Kidney (tissue), 14 donors: ENCODE results near the gene PYGB. TPM values are rescaled to one million over a fixed set of nuclear protein-coding genes. Genes with fewer than 3 reads are reported as not detected.
A peak's percentile ranks its signal among the peaks of the same experiment; 100 is the strongest.

Source experiments
- DNase-seq, 5 donors: peaks; one replicate each; pipeline ENCODE4 v3.0.0-alpha.2; 2013 to 2020
- FAIRE-seq: peaks from 2 replicates; lab custom pipeline; 2012; peaks lifted over from hg19 to GRCh38; lab: Jason Lieb, UNC
- H3K27ac ChIP-seq, 2 donors: one replicate each; pipeline ENCODE4 v1.7.0; 2013; ENCODE audit warnings: low read depth in 2 of 2, low read length in 2 of 2, inconsistent platforms in 1 of 2
- H3K27me3 ChIP-seq: one replicate; pipeline ENCODE4 v1.7.1; 2013; ENCODE audit warnings: low read length, inconsistent platforms; ENCODE audit not compliant: control insufficient read depth, insufficient read depth
- H3K36me3 ChIP-seq, 3 donors: one replicate each; pipeline versions ENCODE4 v1.7.0 to v1.7.1; 2013; ENCODE audit warnings: low read length in 3 of 3, control low read depth in 1 of 3, inconsistent platforms in 1 of 3; ENCODE audit not compliant: insufficient read depth in 3 of 3, control insufficient read depth in 2 of 3
- H3K4me1 ChIP-seq, 3 donors: one replicate each; pipeline versions ENCODE4 v1.7.0 to v1.7.1; 2013; ENCODE audit warnings: low read length in 3 of 3, inconsistent platforms in 1 of 3, low read depth in 1 of 3; ENCODE audit not compliant: control insufficient read depth in 2 of 3, insufficient read depth in 2 of 3
- H3K4me3 ChIP-seq, 3 donors: one replicate each; pipeline versions ENCODE4 v1.7.0 to v1.8.1; 2013; ENCODE audit warnings: low read length in 3 of 3, control low read depth in 1 of 3, inconsistent platforms in 1 of 3
- H3K9ac ChIP-seq, 3 donors: one replicate each; pipeline versions ENCODE4 v1.7.0 to v1.7.1; 2013; ENCODE audit warnings: low read length in 3 of 3, control low read depth in 1 of 3, inconsistent platforms in 1 of 3
- H3K9me3 ChIP-seq, 3 donors: one replicate each; pipeline versions ENCODE4 v1.7.0 to v1.7.1; 2013; ENCODE audit warnings: low read length in 3 of 3, control low read depth in 1 of 3, inconsistent platforms in 1 of 3; ENCODE audit not compliant: control insufficient read depth in 2 of 3, insufficient read depth in 1 of 3
- CTCF ChIP-seq: IDR thresholded peaks from 3 replicates; pipeline ENCODE4 v1.5.1; 2012; ENCODE audit warnings: mild to moderate bottlenecking, moderate library complexity, borderline replicate concordance; ENCODE audit not compliant: insufficient read depth; ENCODE audit errors: extremely low read depth
- intact Hi-C: fragments of 100-400 bp; cut with DNase I; formaldehyde crosslinking; loops from one replicate; pipeline ENCODE4 v1.11.1; 2022
- polyA plus RNA-seq: library from polyadenylated mRNA; stranded (reverse); fragments of 350-450 nt; fragmentation: Illumina TruSeq; extraction: RNeasy Lipid Tissue Mini Kit (QIAGEN cat#74804); gene quantifications from one replicate; pipeline ENCODE4 v1.2.3, GENCODE V29; 2014; ENCODE audit warnings: low read depth, low replicate concordance; ENCODE audit not compliant: insufficient read depth
- total RNA-seq: library from RNA; stranded (reverse); fragmentation: NEBNext Ultra II Directional; extraction: Animal tissue kit (Norgen Biotek cat#: 25700); gene quantifications from one replicate; pipeline ENCODE4 v1.2.1, GENCODE V29; 2021
- donor health status: control.
- donor health status: control.
- donor health status: control.
- donor health status: control.
- donor health status: control.
- donor health status: DM: yes; HTN: yes; CAD: no.
- donor health status: Normal renal cell carcinoma (clear cell type).

Gene PYGB
- total and polyA plus RNA-seq, 2 donors from 2014 or later: 50.9 to 176 TPM

DNA sequence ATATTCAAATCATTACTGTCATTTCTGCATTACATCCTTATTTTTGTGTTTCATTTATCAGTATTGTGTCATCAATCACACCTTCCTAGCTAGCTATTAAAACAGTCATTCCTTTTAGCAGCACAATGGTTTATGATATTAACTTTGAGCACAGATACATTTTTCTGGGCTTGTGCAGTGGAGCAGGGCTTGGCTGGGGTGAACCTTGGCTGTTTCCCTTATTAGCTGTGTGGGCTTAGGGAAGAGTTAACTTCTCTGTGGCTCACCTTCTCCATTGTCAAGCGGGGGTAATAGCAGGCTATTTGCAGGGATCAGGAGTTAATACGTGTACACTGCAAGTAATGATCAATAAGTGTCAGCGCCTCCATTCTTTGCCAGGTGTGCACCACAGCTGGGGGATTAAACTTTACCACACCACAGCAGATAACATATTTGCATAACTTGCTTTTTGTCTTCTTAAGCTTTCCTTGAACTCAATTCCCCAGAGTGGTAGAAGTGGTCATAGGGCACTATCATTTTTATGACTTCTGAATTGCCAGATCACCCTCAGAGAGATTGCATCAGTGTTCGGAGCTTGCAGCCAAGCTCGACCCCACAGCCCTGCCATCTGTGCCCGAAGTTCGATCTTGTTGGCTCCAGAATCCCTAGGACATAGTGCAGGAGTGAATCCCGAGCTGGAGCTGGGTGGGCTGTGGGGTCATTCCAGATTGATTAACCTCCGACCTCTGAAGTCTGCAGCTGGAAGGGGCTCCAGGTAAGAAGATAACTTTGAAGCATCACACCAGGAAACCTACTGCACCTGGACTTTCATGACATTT, 1.5 kb upstream of the PYGB start:
- Histone ChIP-seq H3K9ac (peak overlapping the region in 1 of 3 donors; percentile 76), H3K27ac (peak overlapping the region in 1 of 2 donors; percentile 84), H3K4me3 (peak overlapping the region in 1 of 3 donors; percentile 70), H3K4me1 (peaks cover 0 to 14% (median 4%) of the 10 kb centered on the region in 3 donors), H3K36me3 (peaks cover 0 to 2% (median 0%) of the 10 kb centered on the region in 3 donors), H3K9me3 (no peaks in the 10 kb centered on the region), H3K27me3 (no peaks in the 10 kb centered on the region)
- TF ChIP-seq CTCF: no peak
- DNase-seq (peak in 1 of 5 donors; percentile 62), FAIRE-seq (no peak)
- intact Hi-C loops: no loop called here

GRCh38 chr20:25247000-25247517, 826 bp upstream of the PYGB start:
- FAIRE-seq: no peak
- Histone ChIP-seq H3K27me3 (no peaks in the 10 kb centered on the region), H3K9me3 (no peaks in the 10 kb centered on the region), H3K36me3 (peaks cover 0 to 2% (median 0%) of the 10 kb centered on the region in 3 donors), H3K4me1 (peaks cover 0 to 15% (median 4%) of the 10 kb centered on the region in 3 donors), H3K27ac (peak overlapping the region; percentile 71 to 84), H3K9ac (peak overlapping the region in 2 of 3 donors; percentile 26 to 76), H3K4me3 (peak overlapping the region; percentile 30 to 70 (median 46))
- peak in 4 of 5 donors; percentile 59 to 86 (median 63) for DNase-seq
- peak; percentile 37 for TF ChIP-seq CTCF
- intact Hi-C loops: no loop called here

- FAIRE-seq (no peak), DNase-seq (peak in 2 of 5 donors; percentile 52 to 58)
- TF ChIP-seq CTCF: no peak
- Histone ChIP-seq H3K9ac (peak overlapping the region in 2 of 3 donors; percentile 69 to 76), H3K36me3 (peaks cover 0 to 2% (median 0%) of the 10 kb centered on the region in 3 donors), H3K4me1 (peaks cover 2 to 20% (median 4%) of the 10 kb centered on the region in 3 donors), H3K27ac (peak overlapping the region; percentile 71 to 84), H3K27me3 (no peaks in the 10 kb centered on the region), H3K4me3 (peak overlapping the region; percentile 30 to 70 (median 46)), H3K9me3 (no peaks in the 10 kb centered on the region)
- intact Hi-C loops: no loop called here
Measured at GRCh38 chr20:25247518-25247955, 348 bp upstream of the PYGB start.
